Skin epidermis (tissue), 12 donors: ENCODE measurements around the gene CZIB.

Source experiments
- H3K27ac ChIP-seq, 21 experiments: fragments of 200-600 bp; sonication (generic) in 11 of 21; one replicate each; pipeline ENCODE4 v1.5.0; 2020; ENCODE audit warnings: mild to moderate bottlenecking in 3 of 21, inconsistent platforms in 2 of 21, moderate library complexity in 2 of 21
- H3K4me3 ChIP-seq, 7 experiments: fragments of 200-600 bp; sonication (generic) in 2 of 7; one replicate each; pipeline ENCODE4 v1.5.0; 2020; ENCODE audit warnings: inconsistent platforms in 2 of 7, mild to moderate bottlenecking in 2 of 7, moderate library complexity in 1 of 7

CZIB gene

GRCh38 chr1:53220171-53220961, at the start of gene CZIB:
TSS of gene CZIB (minus strand) at chr1:53220634. CDS start at chr1:53220575, 59 bp downstream.
- Histone ChIP-seq H3K4me3 (peak within 1 kb of the TSS; percentile 63 to 79 (median 71)), H3K27ac (peak within 1 kb of the TSS; percentile 81 to 98 (median 95))

- Histone ChIP-seq H3K27ac (no peak overlapping the region), H3K4me3 (no peak overlapping the region)
Observed at GRCh38 chr1:53270107-53270506, 49.7 kb upstream of the CZIB start.

GRCh38 chr1:53267761-53268160, 47.3 kb upstream of the CZIB start:
- Histone ChIP-seq H3K4me3 (no peak overlapping the region), H3K27ac (no peak overlapping the region)

- Histone ChIP-seq H3K27ac (no peak overlapping the region), H3K4me3 (no peak overlapping the region)
Observed at GRCh38 chr1:53266038-53266437, 45.6 kb upstream of the CZIB start.

GRCh38 chr1:53265581-53265980, 45.1 kb upstream of the CZIB start:
- H3K27ac ChIP-seq: no peak overlapping the region
- no peak overlapping the region for H3K4me3 ChIP-seq

- Histone ChIP-seq H3K4me3 (no peak overlapping the region), H3K27ac (no peak overlapping the region)
Observed at GRCh38 chr1:53264048-53264447, 43.6 kb upstream of the CZIB start.

GRCh38 chr1:53262000-53262399, 41.6 kb upstream of the CZIB start:
- Histone ChIP-seq H3K4me3 (no peak overlapping the region), H3K27ac (no peak overlapping the region)

- H3K27ac ChIP-seq: no peak overlapping the region
- H3K4me3 ChIP-seq: no peak overlapping the region
Observed at GRCh38 chr1:53260631-53261247, 40.3 kb upstream of the CZIB start.

- no peak overlapping the region for H3K4me3 ChIP-seq
- no peak overlapping the region for H3K27ac ChIP-seq
Observed at GRCh38 chr1:53259932-53260331, 39.5 kb upstream of the CZIB start.

- Histone ChIP-seq H3K4me3 (no peak overlapping the region), H3K27ac (no peak overlapping the region)
Observed at GRCh38 chr1:53258216-53258615, 37.8 kb upstream of the CZIB start.

GRCh38 chr1:53257454-53258081, 37.1 kb upstream of the CZIB start:
- Histone ChIP-seq H3K4me3 (no peak overlapping the region), H3K27ac (no peak overlapping the region)

GRCh38 chr1:53256511-53257453, 36.3 kb upstream of the CZIB start:
- Histone ChIP-seq H3K4me3 (no peak overlapping the region), H3K27ac (peak overlapping the region in 2 of 21 experiments; percentile 7 to 46)

GRCh38 chr1:53255031-53255430, 34.6 kb upstream of the CZIB start:
- Histone ChIP-seq H3K4me3 (no peak overlapping the region), H3K27ac (no peak overlapping the region)

- Histone ChIP-seq H3K4me3 (no peak overlapping the region), H3K27ac (no peak overlapping the region)
Observed at GRCh38 chr1:53254011-53254640, 33.7 kb upstream of the CZIB start.

- Histone ChIP-seq H3K27ac (no peak overlapping the region), H3K4me3 (no peak overlapping the region)
Observed at GRCh38 chr1:53250325-53250724, 29.9 kb upstream of the CZIB start.

GRCh38 chr1:53249706-53250105, 29.3 kb upstream of the CZIB start:
- Histone ChIP-seq H3K4me3 (no peak overlapping the region), H3K27ac (no peak overlapping the region)

- no peak overlapping the region for H3K27ac ChIP-seq
- no peak overlapping the region for H3K4me3 ChIP-seq
Observed at GRCh38 chr1:53246261-53247134, 26.1 kb upstream of the CZIB start.

GRCh38 chr1:53244141-53244540, 23.7 kb upstream of the CZIB start:
- Histone ChIP-seq H3K4me3 (no peak overlapping the region), H3K27ac (no peak overlapping the region)

- H3K4me3 ChIP-seq: no peak overlapping the region
- no peak overlapping the region for H3K27ac ChIP-seq
Observed at GRCh38 chr1:53242381-53242780, 21.9 kb upstream of the CZIB start.
